NCI-H460 (cell line): ENCODE data around the gene COPG1. TPM values are rescaled to one million over a fixed set of nuclear protein-coding genes. Genes with fewer than 3 reads are reported as not detected.

Experiments used
- DNase-seq: peaks from one replicate; pipeline ENCODE4 v3.0.0-alpha.2; 2016; ENCODE audit warnings: low read depth; ENCODE audit errors: extremely low read depth
- total RNA-seq: library from RNA; depleted of rRNA; stranded (reverse); fragments of >200 nt; shearing (Covaris generic); gene quantifications from 2 replicates; pipeline ENCODE4 v1.2.3, GENCODE V29; 2014

The COPG1 gene
- total RNA-seq, 1 experiment from 2014 or later = 127 TPM

DNA sequence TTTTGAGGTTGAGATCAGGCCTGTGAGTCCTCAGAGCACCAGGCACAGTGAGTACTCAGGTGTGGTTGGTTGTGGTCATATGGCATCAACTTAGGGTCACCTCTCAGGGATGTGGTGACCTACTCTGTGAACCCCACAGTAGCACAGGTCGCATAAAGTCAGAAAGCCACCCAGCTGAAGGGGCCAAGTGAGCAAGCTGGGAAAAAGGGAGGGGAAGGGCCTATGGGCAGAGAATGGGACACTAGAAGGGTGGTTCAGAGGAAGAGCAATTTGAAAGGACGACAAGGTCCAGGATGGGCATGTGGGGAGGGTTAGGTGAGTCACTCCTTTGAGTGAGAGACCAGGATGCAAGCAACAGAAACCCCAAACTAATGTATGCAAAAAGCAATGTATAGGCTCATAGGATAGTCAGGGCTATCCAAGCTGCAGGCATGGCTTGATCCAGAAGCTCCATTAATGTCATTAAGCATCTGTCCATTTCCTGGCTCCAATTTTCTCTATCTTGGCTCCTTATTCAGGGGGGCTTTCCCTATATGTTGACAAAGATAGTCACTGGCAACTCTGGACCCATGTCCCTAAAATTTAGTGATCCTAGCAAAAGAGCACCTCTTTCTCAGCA, 62.7 kb downstream of the COPG1 start:
- no peak for DNase-seq

DNA sequence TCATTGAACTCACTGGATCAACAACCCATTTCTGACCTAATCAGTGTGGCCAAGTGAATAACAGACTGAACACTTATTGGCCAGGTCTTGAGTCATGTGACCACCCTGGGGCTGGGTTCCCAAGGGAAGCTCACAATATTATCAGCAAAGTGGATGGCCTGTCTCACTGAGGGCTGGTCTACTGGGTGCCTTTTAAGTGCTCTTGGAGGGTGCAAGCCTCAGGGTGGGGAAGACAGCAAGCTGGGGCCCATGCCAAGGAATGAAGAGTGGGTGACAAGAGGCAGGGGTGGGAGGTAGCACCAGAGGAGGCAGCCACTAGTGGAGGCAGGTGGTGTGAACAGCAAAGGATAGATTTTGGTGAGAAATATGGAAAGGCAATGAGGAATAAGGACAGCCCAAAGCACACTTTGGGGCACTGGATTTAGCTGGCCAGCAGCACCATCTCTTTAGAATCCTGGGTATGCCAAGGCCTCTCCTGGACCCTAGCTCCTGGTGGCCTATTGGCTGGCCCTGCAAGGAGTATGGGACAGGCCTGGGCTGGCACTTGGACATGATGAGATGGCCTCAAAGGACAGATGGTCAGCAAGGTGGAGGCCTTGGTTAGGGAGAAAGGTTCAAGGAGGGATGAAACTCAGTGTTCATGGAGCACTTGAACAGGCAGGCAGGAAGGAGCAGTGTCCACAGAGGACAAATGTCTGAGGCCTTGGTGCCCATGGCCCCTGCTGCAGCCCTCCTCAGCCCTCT, 63.4 kb downstream of the COPG1 start:
- no peak for DNase-seq

DNA sequence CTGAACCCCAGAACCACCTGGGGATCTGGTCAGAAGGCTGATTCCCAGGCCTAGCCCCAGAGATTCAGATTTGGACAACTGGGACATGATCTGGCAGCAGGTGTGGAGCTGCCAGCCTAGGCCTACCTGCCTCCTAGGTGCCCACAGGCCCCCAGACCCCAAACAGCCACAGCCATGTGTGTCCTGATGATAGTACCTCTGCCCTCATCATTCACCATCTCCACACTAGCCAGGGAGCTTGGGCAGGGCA, 63.9 kb downstream of the COPG1 start:
- no peak for DNase-seq

DNA sequence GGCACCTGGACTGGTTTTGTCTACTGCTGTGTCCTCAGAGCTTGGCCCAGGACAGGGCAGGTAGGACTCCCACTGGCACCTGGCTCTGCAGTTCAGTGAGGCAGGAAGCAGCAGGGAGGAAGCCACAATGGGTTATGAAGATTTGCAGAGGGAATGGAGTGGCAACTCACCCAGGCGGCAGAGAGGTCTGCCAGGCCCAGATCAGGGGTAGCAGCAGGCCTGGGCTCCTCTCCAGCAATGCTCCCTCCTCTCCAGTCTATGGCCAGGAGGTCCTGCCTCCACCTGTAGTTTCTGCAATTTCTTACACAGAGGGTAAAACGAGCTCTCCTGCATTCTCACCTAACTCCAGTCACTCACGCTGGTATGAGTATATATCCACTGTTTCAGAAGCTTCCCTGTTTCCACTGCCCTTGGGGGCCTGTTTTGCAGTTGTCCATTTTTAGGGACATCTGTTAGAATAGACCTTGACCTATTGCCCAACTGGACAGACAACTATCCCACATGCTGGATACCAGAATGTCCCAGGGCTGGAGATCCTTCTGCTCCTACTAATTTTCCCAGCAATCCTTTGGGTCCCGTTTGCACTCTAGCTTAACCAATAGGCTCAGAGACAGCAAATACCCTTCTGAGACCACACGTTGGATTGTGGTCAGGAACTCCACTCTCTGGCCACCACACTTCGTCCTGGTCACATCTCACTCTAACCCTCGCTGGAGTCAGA, 64.4 kb downstream of the COPG1 start:
- no peak for DNase-seq

DNA sequence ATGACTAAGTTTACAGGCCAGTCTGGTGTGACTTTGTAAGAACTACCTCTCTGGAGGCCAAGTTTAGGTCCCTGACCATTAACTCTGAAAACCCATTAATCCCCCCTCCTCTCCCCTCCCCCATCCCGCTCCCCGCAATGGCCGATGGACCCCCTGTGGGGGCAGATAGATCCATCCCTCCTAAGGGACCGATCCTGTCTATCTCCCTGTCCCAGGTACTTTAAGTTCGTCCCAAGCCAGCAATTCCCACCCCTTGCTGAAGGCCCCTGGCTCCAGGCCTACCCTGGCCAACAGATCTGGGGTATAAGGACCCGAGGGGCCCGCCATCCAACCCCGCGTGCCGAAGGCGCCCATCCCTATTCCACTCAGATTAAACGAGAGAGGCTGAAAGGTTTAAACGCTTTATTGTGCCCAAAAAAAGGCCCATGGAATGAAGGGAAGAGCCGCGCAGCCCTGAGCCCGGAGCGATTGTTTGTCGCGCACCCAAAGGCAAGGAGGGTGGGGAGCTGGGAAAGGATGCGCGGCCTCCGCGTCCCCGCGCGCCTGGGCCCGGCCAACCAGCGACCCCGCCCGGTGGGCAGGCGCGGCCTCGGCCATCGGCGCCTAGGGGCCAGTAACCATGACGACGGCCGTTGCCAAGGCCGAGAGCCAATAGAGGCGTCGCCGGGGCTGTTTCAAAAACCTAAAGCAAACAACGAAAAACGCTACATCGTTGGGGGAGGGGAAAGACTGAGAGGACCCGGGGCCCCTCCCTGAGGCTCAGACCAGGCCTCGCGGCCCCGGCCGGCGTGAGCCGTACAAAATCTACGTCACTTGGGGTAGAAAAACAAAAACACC, 65.2 kb downstream of the COPG1 start:
- peak; percentile 83 for DNase-seq

DNA sequence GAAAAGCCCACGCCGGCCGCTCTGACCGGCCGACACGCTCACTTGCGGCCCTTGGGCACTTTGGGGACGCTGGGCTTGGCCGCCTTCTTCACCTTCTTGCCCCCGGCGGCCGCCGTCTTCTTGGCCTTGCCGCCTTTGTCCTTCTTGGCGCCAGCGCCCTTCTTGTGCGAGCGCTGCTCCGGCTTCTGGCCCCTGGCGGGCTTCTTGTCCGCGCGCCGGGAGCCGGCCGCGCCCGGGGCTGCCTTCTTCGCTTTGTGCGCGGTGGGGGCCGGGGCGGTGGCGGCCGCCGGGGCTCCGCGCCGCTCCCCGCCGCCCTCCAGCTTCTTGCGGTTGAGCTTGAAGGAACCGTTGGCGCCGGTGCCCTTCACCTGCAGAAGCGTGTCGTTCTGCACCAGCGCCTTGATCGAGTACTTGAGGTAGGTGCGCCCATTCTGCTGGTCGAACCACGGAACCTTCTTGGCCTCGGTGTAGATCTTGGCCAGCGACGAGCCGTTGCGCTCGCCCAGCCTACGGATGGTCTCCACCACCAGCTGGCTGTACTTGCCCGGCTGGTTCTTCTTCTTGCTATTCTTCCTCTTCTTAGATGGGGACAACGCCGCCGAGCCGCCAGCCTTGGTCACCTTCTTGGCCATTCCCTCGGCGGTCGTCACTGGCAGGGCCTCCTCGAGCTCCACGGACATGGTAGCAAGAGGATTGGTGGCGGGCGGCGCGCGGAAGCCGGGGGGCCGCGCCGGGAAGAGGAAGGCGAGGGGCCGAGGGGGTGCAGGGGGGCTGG, 66.0 kb downstream of the COPG1 start:
- DNase-seq = no peak

DNA sequence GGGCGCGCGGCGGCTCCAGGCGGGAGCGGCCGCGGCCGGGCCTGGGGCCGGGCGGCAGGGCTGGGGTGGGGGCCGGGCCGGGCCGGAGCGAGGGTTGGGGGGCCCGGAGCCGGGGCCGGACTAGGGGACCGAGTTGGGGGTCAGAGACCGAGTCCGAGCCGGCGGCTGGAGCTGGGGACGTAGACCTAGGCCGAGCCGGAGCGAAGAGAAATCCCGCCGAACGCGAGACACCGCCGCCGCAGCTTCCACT, 66.5 kb downstream of the COPG1 start:
- DNase-seq = no peak

DNA sequence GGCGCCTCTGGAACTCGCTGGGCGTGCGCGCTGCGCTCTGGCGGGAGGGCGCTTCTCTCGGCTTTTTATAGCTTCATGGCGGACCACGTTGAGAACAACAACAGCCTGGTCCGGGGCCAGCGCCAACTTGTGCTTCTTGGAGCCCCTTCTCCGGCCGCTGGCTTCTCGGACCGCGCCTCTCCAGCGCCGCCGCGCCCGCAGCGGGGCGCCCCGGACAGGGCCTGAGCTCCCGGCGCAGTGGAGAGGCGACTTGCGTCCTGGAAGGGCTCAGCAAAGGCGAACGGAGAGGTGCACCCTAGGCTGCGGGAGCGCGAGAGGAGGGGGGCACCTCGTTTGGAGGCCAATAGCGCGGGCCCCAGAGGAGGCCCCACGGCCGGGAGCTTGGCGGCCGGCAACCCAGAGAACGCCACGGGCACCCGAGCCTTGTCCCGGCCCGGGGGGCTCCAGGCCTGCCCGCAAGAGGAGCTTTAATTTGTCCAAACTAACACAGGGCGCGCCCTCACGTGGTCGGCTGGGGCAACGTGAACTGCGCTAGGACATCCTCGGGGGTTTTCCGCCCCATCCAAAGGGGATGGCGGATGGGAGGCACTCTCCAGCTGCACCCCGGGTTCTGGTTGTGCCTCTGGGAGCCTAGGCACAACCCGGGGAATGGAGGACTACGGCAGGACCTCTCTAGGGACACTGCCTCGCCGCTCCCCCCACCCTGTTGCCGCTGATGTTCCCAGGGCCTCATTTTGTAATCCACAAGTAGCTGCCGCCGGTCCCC, 67.0 kb downstream of the COPG1 start:
- peak; percentile 74 for DNase-seq

DNA sequence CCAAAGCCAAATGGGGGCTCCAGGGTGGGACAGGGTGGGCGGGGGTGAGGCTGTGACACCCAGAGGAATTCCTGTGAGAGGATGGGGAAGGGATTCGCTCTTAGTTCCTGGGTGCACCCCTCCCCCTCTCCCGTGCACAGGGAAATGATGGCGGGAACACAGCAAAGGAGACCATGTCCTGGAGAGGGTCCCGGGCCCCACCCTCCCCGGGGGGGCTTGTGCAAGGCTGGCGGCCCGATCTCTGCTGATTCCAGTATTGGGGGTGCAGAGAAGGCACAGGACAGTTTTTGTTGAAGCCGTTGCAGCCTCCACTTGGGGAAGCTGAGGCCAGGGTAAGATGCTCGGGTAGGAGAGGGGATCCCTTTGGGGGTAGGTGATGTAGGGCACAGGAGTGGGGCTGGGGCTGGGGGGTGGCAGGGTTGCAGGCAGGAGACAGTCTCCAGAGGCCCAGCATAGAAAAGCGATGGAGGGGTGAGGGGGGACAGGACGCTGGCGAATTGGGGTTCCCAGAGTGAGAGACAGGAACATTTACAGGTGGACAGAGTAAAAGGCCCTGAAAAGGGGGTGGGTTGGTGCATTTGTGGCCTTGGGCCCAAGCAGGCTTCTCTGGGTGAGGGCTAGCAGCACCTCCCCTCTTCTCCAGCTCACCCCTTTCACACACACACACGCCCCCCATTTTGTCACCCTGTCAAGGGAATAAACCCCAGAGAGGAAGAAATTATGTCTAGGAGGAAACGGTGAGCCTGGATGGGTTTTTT, 67.8 kb downstream of the COPG1 start:
- no peak for DNase-seq

DNA sequence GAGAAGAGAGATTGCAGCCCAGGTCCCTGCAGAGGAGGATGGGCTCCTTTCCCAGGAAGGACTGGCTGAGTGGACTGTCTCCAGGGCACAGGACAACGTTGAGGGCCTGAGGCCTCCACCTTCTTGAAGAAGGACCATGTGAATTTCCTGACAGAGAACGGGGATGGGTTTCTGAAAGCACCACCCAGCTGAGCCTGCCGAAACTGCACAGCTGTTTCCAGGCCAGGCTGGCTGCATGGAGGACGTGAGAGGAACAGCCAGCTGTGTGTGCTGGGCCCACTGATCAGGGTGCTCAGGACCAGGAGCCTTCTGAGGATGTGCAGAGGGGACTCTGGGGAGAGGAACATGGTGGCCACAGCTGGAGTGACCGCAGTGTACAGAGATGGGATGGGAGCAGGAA, 68.4 kb downstream of the COPG1 start:
- no peak for DNase-seq

DNA sequence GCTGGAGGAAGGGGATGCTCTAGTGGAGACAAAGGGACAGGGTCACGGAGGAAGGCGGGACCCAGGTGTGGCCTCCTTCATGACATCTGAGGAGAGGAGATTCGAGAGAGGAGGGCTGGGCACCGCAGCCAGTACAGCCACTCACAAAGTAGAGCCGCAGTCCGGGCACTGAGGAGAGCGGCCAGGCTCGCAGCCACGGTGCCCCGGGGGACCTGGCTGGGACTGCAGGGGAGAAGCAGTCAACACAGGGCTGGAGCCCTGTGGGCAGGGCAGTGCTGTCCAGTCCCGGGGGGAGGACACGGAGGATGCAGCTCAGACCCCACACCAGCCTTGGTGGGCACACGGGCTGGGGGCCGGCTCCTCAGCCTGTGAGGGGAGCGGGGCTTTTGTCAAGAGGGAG, 69.5 kb downstream of the COPG1 start:
- DNase-seq = no peak

DNA sequence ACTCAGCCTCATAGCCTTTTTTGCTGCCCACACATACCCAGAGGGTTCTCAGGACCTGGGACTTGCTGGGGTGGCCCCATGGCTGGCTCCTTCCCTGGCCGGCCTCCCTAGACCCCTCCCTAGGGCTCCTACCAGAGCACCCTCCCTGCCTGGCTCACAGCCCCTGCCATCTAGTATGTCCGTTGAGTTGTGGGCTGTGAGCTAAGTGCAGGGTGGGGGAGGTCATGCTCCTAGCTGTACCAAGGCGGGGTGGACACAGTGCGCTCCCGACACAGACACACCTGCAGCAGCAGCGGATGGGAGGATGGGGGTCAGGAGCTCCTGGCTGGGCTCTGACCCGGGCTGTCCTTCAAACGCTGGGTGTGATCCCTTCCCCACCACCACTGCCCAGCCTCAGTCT, 70.9 kb downstream of the COPG1 start:
- no peak for DNase-seq

DNA sequence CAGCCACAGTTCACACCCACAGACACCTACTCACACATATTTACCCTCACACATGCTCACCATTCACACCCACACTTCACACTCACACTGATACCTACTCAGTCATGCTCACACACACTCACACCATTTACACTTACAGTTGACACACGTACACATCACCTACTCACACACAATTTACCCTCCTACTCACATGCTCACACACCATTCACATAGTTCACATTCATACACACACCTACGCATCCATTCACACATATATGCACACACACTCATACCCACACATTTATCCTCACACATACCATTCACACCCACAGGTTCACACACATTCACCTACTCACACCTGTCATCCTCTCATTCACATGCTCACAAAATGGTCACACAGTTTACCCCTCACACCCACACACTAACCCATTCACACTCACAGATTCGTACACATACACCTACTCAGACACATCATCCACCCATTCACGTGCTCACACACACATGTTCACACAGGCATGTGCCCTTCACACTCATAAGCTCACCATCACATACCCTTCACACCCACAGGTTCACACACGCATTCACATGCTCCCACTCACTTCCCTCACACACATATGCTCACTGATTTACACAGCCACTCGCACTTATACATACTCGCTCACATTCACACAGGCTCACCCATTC, 71.5 kb downstream of the COPG1 start:
- no peak for DNase-seq

DNA sequence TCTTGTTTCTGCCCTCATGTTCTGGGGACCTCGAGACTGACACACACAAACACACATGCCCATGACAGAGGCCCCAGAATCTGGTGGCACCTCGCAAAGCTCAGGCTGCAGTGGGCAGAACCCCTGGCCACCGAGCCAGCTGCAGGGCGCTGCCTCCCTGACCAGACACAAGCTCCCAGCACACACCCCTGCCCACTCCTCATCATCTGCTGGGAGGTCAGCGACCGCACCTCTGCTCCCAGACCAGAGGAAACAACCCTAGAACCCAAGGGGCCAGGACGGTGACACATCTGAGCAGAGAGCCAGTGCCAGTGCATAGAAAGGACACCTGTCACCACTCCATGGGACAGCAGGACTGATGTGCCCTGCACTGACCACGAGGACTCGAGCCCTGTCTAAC, 72.5 kb downstream of the COPG1 start:
- no peak for DNase-seq

DNA sequence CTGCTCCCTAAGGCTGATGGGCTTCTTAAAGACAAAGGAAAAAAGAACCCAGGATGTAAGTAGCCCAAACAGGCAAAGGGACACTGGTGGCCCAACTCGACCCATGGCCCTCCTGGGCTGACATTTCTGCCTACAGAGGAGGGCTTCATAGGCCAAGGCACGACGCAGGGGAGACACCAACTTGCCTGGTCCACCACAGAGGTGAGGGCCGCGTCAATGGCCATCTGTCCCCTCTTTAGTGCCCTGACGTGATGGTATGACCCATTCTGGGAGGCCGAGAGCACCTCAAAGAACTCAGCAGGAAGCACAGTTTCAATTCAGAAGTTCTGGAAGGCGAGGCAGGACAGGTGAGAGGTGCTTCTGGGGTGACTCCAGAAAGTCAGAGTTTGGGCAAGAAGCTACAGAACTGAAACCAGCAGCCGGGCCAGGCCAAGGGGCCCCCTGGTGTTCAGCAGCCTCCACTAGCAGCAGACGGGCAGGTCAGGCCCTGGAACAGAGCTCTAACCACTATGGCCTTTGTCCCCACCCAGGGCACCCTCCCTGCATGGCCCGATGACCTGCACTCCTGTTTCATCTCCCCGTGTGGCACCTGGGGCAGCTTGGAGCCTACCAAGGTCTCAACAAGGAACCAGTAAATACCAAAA, 74.4 kb downstream of the COPG1 start:
- no peak for DNase-seq

DNA sequence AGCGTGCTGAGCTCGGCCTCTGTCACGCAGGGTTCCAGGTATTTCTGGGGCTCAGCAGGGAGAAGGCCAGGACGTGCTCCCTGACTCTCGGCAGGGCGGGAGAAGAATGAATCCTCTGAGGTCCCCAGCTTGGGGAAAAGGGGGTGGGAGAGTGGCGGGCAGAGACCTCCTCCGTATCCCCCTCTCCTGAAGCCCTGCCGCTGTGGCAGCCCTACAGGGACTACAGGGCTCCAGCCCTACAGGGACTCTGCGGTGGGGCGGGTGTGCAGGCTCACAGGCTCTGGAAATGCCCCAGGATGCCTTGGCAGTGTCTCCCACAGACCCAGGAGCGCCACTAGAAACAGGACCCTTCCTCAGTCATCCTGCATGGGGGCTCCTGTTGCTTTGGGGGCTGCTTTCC, 75.4 kb downstream of the COPG1 start:
- no peak for DNase-seq

DNA sequence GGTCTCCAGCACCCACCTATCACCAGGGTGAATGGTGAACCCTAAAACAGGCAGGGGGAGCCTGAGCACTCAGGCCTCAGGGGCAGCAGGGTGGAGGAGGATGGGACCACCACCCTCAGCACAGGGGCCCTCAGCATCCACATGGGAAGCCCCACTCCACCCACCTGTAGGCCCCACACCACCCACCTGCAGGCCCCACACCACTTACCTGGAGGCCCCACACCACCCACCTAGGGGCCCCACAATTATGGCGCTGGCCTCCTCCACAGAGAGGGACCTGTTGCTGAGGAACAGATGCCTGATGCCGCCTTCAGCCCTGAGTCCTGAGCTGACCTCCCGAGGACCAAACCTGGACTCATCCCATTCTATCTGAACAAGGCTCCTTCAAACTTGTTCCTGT, 76.0 kb downstream of the COPG1 start:
- no peak for DNase-seq

DNA sequence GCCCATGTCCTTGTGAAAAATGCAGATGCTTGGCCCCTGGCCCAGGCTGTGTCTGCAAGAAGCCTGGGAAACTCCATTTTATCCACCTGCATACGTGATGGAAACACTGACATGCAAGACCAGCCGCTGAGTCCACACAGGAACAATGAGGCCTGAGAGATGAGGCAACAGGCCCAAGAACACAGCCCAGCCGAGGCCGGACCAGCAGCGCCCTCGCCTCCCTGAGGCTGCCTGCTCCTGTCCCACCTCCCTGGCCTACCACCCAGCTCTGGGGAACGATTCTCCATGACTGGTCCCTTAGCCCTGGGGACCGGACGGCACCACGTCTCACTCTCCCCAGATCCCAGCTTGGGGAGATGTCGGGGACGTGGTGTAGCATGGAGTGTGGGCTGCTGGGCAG, 76.7 kb downstream of the COPG1 start:
- no peak for DNase-seq
